ENCODE data around the gene OPRL1.

Gene OPRL1

GRCh38 chr20:64143018-64143801 lies 63.3 kb downstream of the OPRL1 start:
- no peak for TF ChIP-seq REST (IDR thresholded peaks at IDR 0.05; ENCODE audit: insufficient read depth in 1 of 2, low read depth in 2 of 2, low read length in 2 of 2)
- no peak for TF ChIP-seq SIN3A (IDR thresholded peaks at IDR 0.05; ENCODE audit: borderline replicate concordance, insufficient read depth, low read length)
- no peak for TF ChIP-seq POLR2AphosphoS5 (IDR thresholded peaks at IDR 0.05; ENCODE audit: low read depth, low read length)
- no peak for TF ChIP-seq FOXP2 (optimal IDR thresholded peaks at IDR 0.05; ENCODE audit: borderline replicate concordance, extremely low read depth, extremely low read length, insufficient read depth)

- TF ChIP-seq SIN3A (IDR thresholded peaks at IDR 0.05; ENCODE audit: borderline replicate concordance, insufficient read depth, low read length) (no peak), FOXP2 (optimal IDR thresholded peaks at IDR 0.05; ENCODE audit: borderline replicate concordance, extremely low read depth, extremely low read length, insufficient read depth) (no peak), REST (IDR thresholded peaks at IDR 0.05; ENCODE audit: insufficient read depth in 1 of 2, low read depth in 2 of 2, low read length in 2 of 2) (no peak), TAF1 (IDR thresholded peaks at IDR 0.05; ENCODE audit: borderline replicate concordance, insufficient read depth, low read length) (no peak), POLR2AphosphoS5 (IDR thresholded peaks at IDR 0.05; ENCODE audit: low read depth, low read length) (no peak)
These were observed 64.4 kb downstream of the OPRL1 start for GRCh38 chr20:64144144-64144912.

GRCh38 chr20:64145458-64146300 lies 65.8 kb downstream of the OPRL1 start:
- TF ChIP-seq SIN3A (IDR thresholded peaks at IDR 0.05; ENCODE audit: borderline replicate concordance, insufficient read depth, low read length) (no peak), TAF1 (IDR thresholded peaks at IDR 0.05; ENCODE audit: borderline replicate concordance, insufficient read depth, low read length) (no peak), REST (IDR thresholded peaks at IDR 0.05; ENCODE audit: insufficient read depth in 1 of 2, low read depth in 2 of 2, low read length in 2 of 2) (no peak), FOXP2 (optimal IDR thresholded peaks at IDR 0.05; ENCODE audit: borderline replicate concordance, extremely low read depth, extremely low read length, insufficient read depth) (no peak), POLR2AphosphoS5 (IDR thresholded peaks at IDR 0.05; ENCODE audit: low read depth, low read length) (no peak)

GRCh38 chr20:64146301-64146935 lies 66.5 kb downstream of the OPRL1 start:
- no peak for TF ChIP-seq REST (IDR thresholded peaks at IDR 0.05; ENCODE audit: insufficient read depth in 1 of 2, low read depth in 2 of 2, low read length in 2 of 2)
- TF ChIP-seq SIN3A (IDR thresholded peaks at IDR 0.05; ENCODE audit: borderline replicate concordance, insufficient read depth, low read length), result no peak
- no peak for TF ChIP-seq FOXP2 (optimal IDR thresholded peaks at IDR 0.05; ENCODE audit: borderline replicate concordance, extremely low read depth, extremely low read length, insufficient read depth)
- TF ChIP-seq POLR2AphosphoS5 (IDR thresholded peaks at IDR 0.05; ENCODE audit: low read depth, low read length), result no peak
- TF ChIP-seq TAF1 (IDR thresholded peaks at IDR 0.05; ENCODE audit: borderline replicate concordance, insufficient read depth, low read length), result no peak
